Medulla oblongata (tissue), 1 donor: ENCODE measurements around the gene AP1G1.

Experiments used
- DNase-seq: peaks from one replicate; pipeline ENCODE4 v3.0.0-alpha.2; 2015; ENCODE audit errors: extremely low spot score

The AP1G1 gene

DNA sequence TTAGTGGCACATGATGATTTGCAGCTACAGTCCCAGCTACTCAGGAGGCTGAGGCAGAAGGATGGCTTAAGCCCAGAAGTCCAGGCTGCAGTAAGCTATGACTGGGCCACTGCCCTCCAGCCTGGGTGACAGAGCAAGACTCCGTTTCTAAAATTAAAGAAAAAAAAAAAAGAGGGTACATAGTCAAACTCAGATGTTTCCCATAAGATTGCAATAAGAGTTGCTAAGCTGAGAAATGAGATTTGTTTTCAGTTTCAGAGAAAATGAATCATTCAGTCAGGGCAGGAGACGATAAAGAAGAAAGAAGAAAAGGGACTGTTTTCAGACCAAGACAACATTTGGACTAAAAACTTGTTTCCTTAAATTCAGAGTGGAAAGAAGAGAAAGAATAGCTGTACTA, 54.0 kb downstream of the AP1G1 start:
- no peak for DNase-seq

DNA sequence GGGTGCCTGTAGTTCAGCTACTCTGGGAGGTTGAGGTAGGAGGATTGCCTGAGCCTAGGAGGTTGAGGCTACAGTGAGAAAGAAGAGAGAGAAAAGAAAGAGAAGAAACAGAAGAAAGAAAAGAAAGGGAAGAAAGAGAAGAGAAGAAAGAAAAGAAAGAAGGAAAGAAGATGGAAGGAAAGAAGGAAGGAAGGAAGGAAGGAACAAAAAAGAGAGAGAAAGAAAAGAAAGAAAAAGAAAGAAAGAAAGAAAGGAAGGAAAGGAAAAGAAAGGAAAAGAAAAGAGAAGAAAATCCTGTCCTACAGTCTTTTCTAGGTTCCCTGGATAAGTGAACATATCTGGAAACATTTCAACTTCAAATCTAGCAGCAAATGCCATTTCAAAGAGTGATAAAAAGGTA, 54.5 kb downstream of the AP1G1 start:
- no peak for DNase-seq

DNA sequence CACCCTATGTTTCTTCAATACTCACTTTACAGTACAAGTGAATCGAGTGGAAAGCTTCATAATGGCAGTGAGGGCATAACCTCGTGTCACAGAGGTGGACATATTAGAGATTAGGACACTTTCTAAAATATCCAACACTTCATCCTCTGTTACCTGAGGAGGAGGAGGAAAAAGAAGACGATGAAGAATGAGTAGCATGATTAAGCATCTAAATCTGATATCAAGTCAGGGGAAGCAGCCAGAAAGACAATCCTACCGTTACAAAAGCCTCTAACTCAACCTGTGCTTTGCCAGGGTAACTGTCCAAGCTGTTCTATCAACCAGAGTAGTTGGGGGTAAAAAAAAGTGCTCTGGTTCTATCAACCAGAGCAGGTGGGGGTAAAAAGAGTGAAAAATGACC, 60.4 kb downstream of the AP1G1 start:
- no peak for DNase-seq

DNA sequence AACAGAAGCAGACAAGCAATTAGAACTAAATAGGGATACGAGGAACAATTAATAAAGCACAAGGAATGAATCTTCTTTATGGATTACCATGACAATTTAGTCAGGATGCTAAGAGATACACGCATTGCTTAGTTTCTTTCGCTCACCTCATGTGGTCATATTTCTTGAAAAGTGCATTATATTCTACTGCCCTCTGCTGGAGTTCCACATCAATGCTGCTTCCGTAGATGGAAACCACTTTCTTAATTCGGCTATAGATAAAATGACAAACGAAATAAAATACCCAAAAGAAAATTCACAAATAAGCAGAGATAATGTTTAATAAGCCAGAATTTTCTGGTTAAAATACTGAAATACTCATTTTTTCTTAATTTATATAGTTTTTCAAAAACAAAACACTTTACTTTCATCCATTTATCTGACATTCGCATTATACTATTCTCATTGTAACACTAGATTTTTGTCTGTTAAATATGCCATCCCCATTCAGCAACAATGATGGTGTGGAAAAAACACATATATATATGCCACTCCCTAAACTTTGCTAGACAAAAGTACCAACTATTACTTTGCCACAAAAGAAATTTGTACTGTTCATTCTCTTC, 62.1 kb downstream of the AP1G1 start:
- peak; percentile 73 for DNase-seq

DNA sequence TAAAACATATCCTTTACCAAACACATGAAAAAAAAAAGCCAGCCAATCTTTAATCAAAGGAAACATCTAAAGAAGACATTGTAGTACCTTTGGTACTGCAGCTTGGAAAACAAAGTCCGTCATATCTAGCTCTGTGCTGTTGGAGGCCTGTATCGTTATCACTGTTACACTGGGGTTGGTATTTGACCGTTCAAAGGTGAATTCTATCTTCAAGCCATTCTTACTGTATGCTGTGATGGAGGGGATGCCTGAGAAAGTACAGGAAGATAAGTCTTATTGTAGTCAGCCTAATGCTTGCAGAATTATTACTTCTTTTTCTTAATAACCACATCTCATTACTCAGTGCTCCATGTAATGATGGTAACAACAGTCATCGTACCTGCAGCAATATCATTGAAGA, 69.8 kb downstream of the AP1G1 start:
- no peak for DNase-seq

DNA sequence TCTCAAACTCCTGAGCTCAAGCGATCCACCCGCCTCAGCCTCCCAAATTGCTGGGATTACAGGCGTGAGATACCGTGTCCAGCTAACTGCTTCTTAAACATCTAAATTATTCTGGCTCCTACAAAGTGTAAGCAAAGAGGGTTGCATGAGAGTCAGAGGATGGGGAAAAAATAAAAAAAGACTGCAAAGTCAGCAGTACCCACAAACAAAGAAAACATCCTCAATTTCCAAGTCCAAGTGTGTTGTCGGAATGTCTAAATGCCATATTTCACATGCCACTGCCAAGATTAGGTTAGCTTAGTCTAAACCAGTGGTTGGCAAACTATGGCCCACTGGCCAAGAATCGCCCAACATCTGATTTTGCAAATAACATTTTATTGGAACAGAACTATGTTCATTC, 71.1 kb downstream of the AP1G1 start:
- DNase-seq = no peak

DNA sequence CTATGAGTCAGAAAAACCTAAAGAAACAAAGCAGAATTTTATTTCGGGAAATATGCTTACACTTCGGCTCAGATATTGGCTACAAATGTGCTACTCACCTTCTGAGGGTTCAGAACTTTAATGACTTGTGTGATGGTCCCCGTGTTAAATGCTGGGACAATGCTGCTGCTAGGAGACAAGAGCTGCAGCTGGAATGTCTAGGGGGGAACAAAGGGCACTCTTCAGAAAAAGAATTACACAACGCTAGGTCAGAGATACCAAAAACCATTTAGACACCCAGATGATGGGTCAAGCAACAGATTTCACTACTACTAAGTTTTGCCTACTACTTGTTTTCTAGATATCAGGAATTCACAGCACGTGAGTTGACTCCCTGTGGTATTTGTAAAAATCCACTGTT, 74.1 kb downstream of the AP1G1 start:
- no peak for DNase-seq

DNA sequence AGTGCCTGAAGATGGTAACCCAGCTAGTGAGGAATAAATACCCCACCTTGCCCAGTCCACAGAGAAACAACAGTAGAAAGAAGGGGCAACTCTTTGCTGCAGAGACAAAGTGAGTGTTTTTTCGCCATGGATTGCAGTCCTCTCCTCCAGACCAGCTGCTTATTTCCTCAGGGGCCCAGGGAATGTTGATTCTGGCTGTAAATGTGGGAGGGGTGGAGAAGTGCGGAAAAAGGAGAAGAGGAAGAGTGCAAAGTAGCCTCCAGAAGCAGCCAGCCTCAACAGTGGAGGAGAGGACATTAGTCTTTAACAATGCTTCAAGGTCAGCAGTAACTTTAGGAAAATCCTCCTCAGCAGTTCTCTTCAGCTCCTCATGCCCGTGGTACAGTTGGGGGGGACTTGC, 76.0 kb downstream of the AP1G1 start:
- DNase-seq = no peak

DNA sequence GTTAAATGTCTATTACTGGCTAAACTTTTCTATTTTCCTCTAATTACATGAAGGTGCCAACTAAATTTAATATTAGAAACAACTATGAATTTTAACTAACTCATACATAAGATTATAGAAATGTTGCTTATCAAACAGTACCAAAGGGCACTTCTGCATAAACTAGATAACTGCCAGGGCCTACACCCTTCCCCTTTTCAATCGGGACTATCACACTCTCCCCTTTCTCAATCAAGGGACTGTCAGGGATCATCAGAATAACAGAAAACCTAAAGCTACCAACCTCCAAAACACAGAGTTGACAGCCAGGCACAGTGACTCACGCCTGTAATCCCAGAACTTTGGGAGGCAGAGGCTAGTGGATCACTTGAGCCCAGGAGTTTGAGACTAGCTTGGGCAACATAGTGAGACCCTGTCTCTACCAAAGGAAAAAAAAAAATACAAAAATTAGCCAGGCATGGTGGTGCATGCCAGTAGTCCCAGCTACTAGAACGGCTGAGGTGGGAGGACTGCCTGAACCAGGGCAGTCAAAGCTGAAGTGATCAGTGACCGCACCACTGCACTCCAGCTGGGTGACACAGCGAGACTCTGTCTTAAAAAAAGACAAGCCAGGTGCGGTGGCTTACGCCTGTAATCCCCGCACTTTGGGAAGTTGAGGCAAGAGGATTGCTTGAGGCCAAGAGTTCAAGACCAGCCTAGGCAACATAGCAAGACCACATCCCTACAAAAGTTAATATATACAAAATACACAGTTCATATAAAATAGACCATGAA, 80.9 kb downstream of the AP1G1 start:
- no peak for DNase-seq

DNA sequence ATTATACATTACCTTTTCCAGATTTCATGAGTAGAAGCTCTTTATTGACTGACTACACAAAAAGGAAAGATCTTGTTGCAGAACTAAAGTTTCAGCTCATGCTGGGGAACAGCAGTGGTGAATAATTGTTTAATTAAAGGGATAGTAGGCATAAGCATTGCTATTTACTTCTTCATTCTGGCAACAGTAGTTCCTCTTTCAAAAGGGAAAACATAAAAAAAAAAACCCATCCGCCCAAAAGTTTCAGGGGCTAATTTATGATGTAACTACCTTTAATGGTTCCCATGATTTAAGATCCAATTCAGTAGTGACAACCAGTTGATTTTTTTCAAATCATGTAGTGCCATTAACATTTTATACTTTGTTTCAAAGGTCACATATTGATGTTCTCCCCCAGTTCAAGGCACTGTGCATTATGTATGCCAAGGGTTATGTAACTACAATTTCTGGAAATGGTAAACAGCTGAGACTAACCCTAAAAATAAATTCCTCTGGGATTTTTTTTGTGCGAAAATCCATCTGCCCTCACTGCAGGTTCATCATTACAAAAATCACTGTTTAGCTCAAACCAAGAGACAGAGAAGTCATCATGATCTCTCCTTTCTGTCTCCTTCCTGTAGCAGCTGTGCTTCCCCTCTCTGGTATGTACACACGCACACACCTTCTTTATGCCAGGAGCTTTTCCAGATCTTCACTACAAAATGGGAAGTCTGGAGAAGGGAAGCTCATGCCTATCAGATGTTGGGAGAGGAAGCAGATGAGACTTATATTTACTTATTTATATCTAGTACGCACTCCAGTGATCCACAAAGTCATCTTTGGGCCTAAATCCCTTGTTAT, 81.9 kb downstream of the AP1G1 start:
- peak; percentile 21 for DNase-seq

DNA sequence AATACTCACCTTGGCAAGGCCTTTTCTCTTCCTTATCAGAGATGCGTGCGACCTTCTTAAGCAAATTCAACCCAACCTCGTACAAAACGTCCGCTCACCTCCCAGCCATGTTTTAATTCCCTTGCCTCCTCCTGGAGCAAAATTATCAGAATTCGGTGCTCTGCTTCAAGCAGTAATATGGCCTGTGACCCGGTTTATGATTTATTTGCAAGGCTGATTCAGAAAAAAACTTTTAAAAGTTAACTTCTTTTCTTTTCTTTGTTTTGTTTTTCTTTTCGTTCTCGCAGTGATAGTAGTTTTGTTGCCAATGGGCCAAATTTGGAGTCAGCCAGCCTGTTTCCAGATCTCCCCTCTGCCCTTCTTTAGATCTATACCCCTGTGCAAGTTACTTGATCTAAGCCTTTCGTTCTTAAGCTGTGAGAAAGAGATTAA, 84.3 kb downstream of the AP1G1 start, which contains the start of gene PHLPP2:
Gene PHLPP2 (minus strand): TSS at position 382 of the 432 bp plus-strand sequence. CDS start 9,906 bp downstream, outside the sequence.
- no peak for DNase-seq

DNA sequence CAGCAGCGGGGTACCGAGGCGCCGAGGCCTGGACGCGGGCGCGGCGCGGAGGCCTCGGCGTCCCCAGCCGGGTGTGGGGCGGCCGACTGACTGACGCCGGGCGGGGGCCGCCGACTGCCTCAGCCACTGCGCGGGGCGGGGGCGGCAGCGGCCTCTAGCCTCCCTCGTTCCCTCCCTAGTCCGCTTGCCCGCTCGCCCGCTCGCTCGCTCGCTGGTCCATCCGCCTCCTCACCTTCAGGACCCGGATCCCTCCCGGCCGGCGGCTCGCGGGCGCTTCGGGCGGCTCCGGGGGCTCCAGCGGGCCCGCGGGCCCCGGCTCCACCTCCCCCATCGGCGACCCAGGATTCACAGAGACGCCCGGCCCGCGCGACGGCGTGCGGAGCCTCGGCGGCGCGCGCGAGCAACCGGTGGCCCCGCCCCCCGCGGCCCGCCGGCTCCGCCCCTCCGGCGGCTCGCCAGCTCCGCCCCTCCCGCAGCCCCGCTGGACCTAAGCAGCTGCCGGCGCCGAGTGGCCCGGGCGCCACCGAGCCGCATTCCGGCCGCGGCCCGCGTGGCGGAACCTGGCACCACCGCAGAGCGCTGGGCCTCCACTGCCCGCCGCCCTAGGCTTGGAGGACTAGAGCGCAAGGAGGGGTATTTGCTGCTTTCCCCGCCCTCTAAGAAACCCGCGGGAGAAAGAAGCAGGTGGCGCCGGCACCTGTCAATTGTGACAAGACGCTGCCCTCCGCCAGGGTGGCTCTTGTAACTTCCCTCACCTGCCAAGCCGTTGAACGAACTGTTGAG, 84.9 kb downstream of the AP1G1 start:
- DNase-seq = peak; percentile 83

DNA sequence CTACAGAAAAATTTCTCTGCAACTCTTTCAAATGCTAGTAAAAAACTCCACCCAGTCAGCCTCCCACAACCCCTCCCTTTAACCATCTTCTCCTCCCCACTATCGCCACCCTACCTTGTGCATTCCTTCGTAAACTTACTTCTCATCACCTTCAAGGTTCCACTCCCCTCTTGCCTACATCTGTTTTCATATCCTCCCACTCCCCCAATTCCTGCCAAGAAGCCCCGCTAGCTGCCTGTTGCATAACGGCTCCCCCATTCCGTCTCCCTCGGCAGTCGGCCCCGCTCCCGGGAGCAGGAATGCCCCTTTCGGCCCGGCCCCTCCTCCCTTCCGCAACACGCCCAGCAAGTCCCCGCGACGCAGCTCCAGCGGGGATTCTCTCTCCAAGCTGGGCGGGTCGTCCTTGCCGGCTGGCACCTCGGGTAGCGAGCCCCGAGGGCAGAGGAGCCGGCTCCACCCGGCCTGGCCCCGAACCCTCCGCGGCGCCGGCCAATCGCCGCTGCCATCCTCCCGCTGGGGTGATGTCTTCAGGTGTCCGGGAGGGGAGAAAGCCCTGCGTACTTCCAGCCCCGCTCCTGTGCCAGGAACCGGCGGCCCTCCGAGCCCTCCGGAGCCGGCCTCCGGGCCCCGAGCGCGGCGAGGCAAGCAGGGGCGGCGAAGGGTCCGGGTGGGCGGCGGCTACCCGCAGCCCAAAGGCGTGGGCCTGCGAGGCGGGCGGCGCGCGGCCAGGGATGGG, 85.7 kb downstream of the AP1G1 start:
- DNase-seq = peak; percentile 46

DNA sequence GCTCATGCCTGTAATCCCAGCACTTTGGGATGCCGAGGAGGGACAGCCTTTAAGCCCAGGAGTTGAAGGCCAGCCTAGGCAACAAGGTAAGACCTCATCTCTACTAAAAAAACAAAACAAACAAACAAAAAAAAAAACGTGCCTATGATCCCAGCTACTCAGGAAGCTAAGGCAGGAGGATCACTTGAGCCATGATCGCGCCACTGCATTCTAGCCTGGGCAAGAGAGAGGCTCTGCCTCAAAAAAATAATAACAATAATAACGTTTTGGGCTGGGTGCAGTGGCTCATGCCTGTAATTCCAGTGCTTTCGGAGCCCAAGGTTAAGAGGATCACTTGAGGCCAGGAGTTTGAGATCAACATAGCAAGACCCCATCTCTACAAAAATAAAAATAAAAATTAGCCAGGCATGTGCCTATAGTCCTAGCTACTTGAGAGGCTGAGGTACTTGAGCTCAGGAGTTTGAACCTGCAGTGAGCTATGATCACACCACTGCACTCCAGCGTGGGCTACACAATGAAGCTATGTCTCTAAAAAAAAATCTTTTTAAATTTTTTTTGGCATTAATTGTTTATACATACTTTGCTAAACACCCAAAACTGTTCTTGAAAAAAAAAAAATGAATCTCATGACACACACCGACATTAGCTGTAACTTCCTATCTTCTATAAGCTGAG, 87.4 kb downstream of the AP1G1 start:
- DNase-seq = no peak

DNA sequence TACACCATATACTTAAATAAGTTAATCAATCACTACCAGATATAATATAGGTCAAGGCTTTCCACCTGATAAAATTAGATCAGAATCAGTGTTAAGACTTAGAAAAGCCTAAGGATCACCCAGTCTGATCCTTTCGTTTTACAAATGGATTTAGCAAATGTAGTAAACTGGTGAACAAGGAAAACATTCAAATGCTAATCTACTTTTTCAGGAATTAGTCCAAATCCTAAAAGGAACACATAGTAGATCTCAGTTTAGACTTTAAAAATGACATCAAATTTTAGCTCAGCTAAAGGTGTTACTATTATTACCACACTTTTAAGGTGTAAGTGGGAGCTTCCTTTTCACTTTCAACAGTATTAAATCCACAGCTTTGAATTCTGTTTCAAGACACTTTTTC, 96.1 kb downstream of the AP1G1 start:
- DNase-seq = no peak

DNA sequence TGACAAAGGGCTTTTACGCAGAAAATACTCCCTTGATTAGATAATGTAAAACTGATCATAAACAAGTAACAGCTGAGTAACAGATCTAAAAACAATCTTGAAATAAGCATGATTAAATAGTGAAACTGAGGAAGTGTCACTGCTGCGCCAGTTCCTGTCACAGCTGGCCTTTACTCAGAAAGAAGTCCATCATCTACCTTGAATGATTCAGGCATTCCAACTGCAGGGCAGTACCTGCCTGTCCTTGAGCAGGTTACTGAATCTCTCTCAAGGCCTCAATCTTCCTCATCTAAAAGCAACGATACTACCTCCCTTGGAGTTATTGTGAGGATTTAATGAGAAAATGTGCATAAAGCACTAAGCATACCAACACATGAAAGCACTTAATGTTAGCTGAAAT, 96.8 kb downstream of the AP1G1 start:
- no peak for DNase-seq

DNA sequence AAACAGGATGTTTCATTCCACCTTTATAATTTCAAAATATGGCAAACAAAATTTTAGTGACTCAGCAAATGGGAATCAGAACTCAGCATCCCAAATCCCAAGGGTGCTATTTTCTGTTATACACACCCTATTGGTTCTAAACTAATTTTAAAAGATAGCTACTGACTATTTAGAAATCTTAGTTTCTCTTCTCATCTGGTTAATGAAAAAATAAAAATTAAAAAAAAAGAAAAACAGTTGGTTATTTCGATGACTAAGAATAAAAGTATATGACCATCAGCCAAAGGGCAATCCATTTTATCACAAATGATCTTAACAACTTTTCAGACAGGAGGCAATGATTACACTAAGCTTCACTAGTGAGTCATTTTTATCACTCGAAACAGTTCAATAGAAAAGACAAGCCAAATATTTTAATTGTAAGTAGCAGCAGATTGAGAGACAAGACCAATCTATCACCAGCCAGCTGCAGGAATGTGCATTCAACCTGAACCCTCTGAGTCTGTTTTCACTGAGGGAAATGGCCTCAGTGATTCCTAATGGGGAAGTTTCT, 99.3 kb downstream of the AP1G1 start:
- no peak for DNase-seq

DNA sequence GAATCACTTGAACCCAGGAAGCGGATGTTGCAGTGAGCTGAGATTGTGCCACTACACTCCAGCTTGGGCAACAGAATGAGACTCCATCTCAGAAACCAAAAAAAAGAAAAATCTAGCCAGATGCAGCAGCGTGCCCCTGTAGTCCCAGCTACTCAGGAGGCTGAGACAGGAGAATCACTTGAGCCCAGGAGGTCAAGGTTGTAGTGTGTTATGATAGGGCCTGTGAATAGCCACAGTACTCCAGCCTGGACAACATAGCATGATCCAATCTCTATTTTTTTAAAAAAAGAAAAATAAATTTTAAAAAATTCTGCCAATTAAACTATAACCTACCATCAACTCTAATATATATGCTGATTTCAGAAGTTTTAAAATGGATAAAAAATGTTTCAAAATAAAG, 99.9 kb downstream of the AP1G1 start:
- no peak for DNase-seq

DNA sequence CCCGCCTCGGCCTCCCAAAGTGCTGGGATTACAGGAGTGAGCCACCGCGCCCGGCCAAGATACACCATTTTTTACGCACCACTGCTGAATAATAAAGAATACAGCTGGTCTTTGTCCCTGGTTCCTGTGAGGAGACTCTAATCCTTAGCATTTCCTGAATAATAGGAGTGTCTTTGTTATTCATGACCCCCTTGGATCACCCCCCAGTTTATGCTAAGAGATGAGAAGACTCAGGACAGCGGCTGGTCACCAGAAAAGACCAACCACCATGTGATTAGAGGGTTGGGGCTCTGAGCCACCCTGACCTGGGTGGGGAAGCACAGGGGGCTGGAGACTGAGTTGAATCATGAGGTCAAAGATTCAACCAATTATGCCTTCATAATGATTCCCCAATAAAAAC, 101.4 kb downstream of the AP1G1 start:
- DNase-seq = no peak

DNA sequence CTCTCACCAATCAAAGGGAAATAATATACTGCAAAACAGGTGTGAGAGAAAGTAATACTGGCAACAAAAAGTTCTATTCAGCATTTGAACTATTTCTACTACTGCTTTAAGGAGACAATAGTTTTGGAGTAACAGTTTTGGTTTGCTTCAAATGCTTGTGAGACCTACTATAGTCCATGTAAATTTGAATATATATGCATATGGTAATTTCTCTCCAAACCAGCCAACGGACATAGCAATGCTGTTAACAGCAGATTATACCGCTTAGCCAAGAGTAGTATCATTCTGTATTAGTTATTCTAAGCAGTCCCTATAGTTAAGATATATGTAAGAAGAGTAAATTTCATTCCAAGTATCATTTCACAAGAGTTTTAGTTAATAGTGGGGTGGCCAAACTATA, 102.6 kb downstream of the AP1G1 start:
- no peak for DNase-seq
